Spinal cord (tissue), 10 donors: Measurements from ENCODE around the gene YWHAH. TPM values are rescaled to one million over a fixed set of nuclear protein-coding genes. Genes with fewer than 3 reads are reported as not detected.

Experiments
- DNase-seq, 6 donors: peaks; one replicate each; pipeline versions ENCODE4 v3.0.0 to v3.0.0-alpha.2; 2013 to 2015; ENCODE audit warnings: low spot score in 6 of 6, low read depth in 4 of 6
- H3K27ac ChIP-seq: one replicate; pipeline ENCODE4 v1.5.1; 2013; ENCODE audit warnings: low read depth, low read length, control low read depth
- H3K27me3 ChIP-seq: one replicate; pipeline ENCODE4 v1.6.1; 2013; ENCODE audit warnings: low read length; ENCODE audit not compliant: control insufficient read depth, insufficient read depth
- H3K36me3 ChIP-seq: one replicate; pipeline ENCODE4 v1.6.1; 2013; ENCODE audit warnings: low read length; ENCODE audit not compliant: control insufficient read depth, insufficient read depth
- H3K4me1 ChIP-seq: one replicate; pipeline ENCODE4 v1.6.1; 2013; ENCODE audit warnings: low read length; ENCODE audit not compliant: control insufficient read depth, insufficient read depth
- H3K4me3 ChIP-seq: one replicate; pipeline ENCODE4 v1.5.1; 2013; ENCODE audit warnings: low read depth, low read length, control low read depth
- H3K9me3 ChIP-seq: one replicate; pipeline ENCODE4 v1.6.1; 2013; ENCODE audit warnings: low read length; ENCODE audit not compliant: control insufficient read depth, insufficient read depth
- WGBS: methylation state at CpG from one replicate; pipeline ENCODE4 v1.1.5; 2013; ENCODE audit warnings: missing lambda C conversion rate; ENCODE audit not compliant: insufficient coverage; 5-methylcytosine and 5-hydroxymethylcytosine counted together
- long read RNA-seq, 4 donors: transcript quantifications; one replicate each; lab custom pipeline, GENCODE V29; 2026
- polyA plus RNA-seq, 2 donors: library from polyadenylated mRNA; unstranded; fragments of 120-200 nt; gene quantifications; one replicate each; pipeline ENCODE4 v1.2.1, GENCODE V29; 2013; ENCODE audit not compliant: insufficient read length in 2 of 2
- total RNA-seq, 2 donors: library from RNA; depleted of rRNA in 1 of 2; stranded (reverse); fragments of 120-200 nt in 1 of 2; fragments of >200 nt in 1 of 2; gene quantifications; one replicate each; pipeline versions ENCODE4 v1.2.3 to v1.2.4, GENCODE V29; 2013 to 2014
- donor health status: healthy.

The YWHAH gene
- total RNA-seq (100 to 1,000 TPM; 185 to 291 TPM), polyA plus RNA-seq (100 to 1,000 TPM; 565 to 578 TPM)
- long read RNA-seq, donor 1, transcript YWHAH-201 (2 exons, 1,825 nt), result major isoform, 268 of 286 reads
- long read RNA-seq, donor 1, partial matches to known transcripts, result 14 of 286 reads
- long read RNA-seq, donor 1, other reads (novel, unspliced or antisense), result 0 of 286 reads
- long read RNA-seq, donor 2, transcript YWHAH-201 (2 exons, 1,825 nt), result major isoform, 69 of 69 reads
- long read RNA-seq, donor 2, partial matches to known transcripts, result 0 of 69 reads
- long read RNA-seq, donor 2, other reads (novel, unspliced or antisense), result 0 of 69 reads
- long read RNA-seq, donor 3, transcript YWHAH-201 (2 exons, 1,825 nt), result major isoform, 127 of 128 reads
- long read RNA-seq, donor 3, partial matches to known transcripts, result 0 of 128 reads
- long read RNA-seq, donor 3, other reads (novel, unspliced or antisense), result 0 of 128 reads
- long read RNA-seq, donor 4, transcript YWHAH-201 (2 exons, 1,825 nt), result major isoform, 40 of 155 reads
- long read RNA-seq, donor 4, partial matches to known transcripts, result 114 of 155 reads
- long read RNA-seq, donor 4, other reads (novel, unspliced or antisense), result 0 of 155 reads

DNA sequence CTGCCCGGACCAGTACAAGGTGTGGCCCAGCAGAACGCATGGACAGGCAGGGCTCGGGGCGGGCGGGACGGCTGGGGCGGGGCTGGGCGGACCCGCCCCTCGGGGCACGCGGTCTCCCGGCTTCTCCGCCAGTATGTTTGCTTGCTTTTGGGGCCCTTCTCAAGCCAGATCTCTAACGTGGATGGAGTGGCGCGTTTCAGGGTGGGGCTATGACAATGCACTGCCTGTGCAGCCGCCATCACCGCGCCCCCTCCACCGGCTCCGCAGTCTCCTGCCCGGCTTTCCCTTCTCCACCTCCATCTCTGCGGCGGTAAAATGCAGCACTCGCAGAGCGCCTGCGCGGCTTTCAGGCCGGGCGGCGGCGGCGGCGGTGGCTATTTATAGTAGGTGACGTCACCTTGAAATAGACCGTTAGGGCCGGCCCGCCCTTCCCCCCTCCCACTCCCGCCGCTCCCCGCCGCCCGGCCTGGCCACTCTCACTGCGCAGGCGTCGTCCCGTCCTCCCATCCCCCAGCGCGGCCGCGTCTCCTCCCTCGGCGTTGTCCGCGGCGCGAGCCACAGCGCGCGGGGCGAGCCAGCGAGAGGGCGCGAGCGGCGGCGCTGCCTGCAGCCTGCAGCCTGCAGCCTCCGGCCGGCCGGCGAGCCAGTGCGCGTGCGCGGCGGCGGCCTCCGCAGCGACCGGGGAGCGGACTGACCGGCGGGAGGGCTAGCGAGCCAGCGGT, at the start of gene YWHAH:
Gene YWHAH (plus strand): TSS at position 558 of the 722 bp plus-strand sequence. CDS start 199 bp downstream, outside the sequence.
- peak within 1 kb of the TSS; percentile 88 for H3K4me3 ChIP-seq
- H3K9me3 ChIP-seq, result no peaks in the 10 kb centered on the region
- peak; percentile 82 to 99 (median 94) for DNase-seq
- H3K27me3 ChIP-seq, result no peaks in the 10 kb centered on the region
- H3K27ac ChIP-seq, result peak within 1 kb of the TSS; percentile 92
- under 1% methylated on average over 66 of the region's 86 CpGs for WGBS
- H3K4me1 ChIP-seq, result peaks cover 20% of the 10 kb centered on the region
- peaks cover 15% of the 10 kb centered on the region for H3K36me3 ChIP-seq

DNA sequence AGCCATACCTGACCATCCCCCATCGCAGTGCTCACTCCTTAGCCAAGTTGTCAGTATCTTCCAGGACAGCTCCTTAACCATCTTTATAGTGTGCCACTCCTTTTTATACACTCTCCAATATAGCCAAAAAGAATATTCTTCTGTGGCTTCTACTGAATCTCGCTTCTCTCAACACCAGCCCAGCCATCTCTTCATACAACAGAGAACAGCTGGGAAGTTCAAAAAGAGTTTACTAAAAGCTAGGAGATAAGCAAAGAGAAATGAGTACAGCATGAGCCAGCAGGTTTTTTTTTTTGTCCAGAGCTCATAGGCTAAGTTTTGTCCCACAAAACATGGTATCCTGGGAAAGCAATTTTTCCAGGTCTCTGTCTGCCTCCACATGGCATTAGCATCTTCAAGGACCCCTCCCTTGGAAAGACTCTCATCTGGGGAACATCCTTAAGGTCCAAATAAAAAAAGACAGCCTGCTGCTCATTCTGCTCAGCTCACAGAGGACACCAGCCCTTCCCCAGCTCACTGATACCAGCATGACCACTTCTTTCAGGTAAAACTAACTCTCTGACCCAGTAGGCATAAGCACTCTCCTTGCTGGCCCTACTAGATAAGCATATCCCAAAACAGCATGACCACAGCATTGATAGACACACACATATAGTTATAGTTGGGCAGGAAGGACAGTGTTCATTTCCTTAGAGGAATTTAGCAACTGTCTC, 48.8 kb upstream of the YWHAH start:
- no peak overlapping the region for H3K27ac ChIP-seq
- H3K27me3 ChIP-seq, result no peaks in the 10 kb centered on the region
- no peaks in the 10 kb centered on the region for H3K9me3 ChIP-seq
- peaks cover 7% of the 10 kb centered on the region for H3K36me3 ChIP-seq
- peaks cover 35% of the 10 kb centered on the region for H3K4me1 ChIP-seq
- WGBS, result 100% methylated on average over 1 of the region's 2 CpGs
- H3K4me3 ChIP-seq, result no peak overlapping the region
- DNase-seq, result no peak

DNA sequence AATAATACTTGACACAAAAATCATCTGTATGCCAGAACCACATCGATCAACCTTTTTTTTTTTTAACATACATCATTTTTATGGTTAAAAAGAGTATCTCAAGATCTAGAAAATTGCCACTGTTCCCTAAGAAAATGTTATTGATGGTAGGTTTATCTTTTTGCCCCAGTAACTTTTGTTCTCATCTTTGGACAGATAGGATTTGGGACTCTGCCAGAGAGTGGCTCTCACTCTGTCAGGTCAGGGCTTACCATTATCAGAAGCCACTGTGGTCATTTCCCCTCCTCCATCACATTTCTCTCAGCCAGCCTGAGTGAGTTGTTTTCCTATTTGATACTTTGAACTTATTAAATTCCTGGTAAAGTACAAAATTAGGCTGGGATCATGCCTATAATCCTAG, 47.9 kb upstream of the YWHAH start:
- Histone ChIP-seq H3K4me1 (peaks cover 31% of the 10 kb centered on the region), H3K27me3 (no peaks in the 10 kb centered on the region), H3K4me3 (no peak overlapping the region), H3K36me3 (peaks cover 7% of the 10 kb centered on the region), H3K9me3 (no peaks in the 10 kb centered on the region), H3K27ac (no peak overlapping the region)
- no peak for DNase-seq
- WGBS, result no CpG with 5 or more reads among the region's 1 CpG

DNA sequence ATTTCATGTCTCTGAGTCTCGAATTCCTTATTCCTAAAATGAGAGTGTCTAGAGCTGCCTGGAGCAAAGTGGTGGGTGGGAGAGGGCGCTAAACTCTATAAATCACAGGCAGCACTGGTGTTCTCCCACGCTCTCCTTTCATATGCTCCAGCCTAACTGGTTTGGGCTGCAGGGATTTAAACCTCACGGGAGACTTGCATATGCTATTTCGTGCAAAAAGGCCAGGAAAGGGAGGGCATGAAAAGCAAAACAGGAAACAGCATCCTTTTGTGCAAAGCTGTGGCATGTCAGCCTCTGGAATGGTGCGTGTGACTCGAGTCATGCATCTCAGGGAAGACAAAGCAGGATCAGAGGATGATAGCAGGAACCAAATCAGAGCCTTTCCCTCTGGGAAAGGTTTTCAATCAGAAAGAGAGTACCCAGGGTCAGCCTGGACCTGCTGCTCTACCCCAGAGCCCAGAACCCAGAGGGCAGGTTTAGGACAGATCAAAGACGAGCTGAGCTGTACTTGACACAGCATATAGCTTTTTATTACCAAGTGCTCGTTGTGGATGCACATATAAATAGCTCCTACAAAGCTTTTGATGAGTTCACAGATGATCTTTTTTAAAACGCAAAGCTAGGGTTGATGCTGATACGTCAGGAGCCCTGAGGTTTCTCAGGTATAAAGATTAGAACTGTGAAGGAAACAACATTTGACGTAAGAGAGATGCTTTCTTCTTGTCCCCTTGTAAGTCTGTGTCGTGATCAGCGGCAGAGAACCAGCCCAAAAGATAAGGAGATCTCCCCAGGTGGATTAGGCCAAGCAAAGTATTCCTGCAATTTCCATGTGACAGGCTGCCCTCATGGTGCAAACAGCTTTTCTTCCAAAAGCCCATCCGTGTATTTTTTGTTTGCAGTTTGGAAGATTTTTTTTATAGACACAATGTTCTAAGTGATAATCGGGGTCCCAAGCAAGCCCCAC, 46.2 kb upstream of the YWHAH start:
- peaks cover 14% of the 10 kb centered on the region for H3K36me3 ChIP-seq
- peak in 2 of 6 donors; percentile 48 to 69 for DNase-seq
- H3K4me3 ChIP-seq, result no peak overlapping the region
- WGBS, result 39% methylated on average over 8 of the region's 16 CpGs
- peak overlapping the region; percentile 53 for H3K27ac ChIP-seq
- peaks cover 24% of the 10 kb centered on the region for H3K4me1 ChIP-seq
- H3K27me3 ChIP-seq, result no peaks in the 10 kb centered on the region
- H3K9me3 ChIP-seq, result no peaks in the 10 kb centered on the region

DNA sequence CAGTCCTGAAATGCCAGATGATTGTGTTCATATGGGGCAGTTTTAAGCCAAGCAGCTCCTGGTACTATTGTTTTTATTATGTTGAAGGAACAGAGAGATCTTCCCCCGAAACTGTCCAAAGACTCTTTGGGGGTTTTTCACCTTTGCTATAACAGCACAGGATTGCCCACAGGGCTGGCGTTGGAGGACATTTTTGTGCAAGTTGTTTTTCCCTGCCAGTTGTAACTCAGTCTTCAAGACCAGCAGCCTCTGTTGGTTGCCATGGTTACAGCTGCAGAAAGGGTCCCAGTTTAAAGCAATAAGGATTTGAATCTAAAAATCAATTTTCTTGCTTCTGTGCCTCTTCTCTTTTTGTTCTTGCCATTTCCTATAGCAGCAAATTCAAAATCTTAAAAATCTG, 45.4 kb upstream of the YWHAH start:
- Histone ChIP-seq H3K27me3 (no peaks in the 10 kb centered on the region), H3K9me3 (no peaks in the 10 kb centered on the region), H3K36me3 (peaks cover 19% of the 10 kb centered on the region), H3K4me3 (no peak overlapping the region), H3K27ac (peak overlapping the region; percentile 53), H3K4me1 (peaks cover 19% of the 10 kb centered on the region)
- DNase-seq, result peak in 4 of 6 donors; percentile 43 to 96 (median 80)
- 8% methylated on average over 2 of the region's 2 CpGs for WGBS

DNA sequence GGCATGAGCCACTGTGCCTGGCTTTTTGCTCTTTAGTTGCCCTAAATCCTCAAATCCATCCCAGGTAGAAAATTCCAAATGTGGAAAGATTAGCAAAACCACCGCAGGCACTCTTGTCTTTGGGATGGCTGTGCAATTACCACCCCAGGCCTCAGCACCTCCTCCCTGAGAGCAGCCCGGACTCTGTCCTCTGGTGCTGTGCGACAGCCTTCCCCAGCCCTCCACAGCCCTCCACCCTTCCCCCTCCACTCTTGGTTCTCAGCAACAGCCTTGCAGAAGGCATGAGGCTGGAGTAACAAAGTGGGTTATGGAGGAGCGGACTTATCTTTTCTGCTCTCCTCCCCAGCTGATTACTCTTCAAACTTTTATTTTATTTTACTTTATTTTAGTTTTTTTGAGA, 44.7 kb upstream of the YWHAH start:
- peaks cover 17% of the 10 kb centered on the region for H3K36me3 ChIP-seq
- peak overlapping the region; percentile 53 for H3K27ac ChIP-seq

DNA sequence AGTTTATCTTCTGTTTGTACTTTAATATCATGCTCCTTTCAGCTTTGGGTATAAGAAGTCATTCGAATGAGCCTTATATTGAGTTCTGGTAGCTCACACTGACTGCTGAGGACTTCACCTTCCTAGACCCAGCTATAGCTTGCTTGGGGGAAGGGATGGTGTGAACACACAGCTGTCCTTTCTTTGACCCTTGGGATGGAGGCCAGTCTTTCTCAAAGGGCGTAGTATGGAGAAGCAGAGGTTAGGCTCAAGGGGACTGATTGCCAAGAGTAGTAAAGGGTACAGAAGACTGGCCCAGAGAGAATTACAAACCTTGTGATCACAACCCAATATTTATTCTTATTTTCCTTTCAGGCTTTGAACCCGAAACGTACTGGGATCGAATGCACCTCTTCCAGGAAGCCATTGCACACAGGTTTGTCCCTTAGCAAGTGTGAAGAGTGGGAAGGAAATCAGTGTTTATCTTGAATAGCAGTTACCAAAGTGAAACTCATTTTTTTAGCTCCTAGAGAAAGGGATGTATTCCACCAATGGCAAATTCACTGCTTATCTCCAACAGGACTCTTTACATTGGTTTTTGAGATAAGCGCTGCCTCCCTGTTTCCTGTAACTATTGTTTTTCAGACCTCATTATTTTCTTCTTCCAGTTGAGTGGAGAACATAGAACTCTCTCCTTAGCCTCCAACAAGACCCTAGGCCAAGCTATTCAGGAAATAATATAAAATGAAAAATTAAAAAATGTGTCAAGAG, 42.8 kb upstream of the YWHAH start:
- Histone ChIP-seq H3K4me3 (no peak overlapping the region), H3K36me3 (peaks cover 30% of the 10 kb centered on the region), H3K4me1 (peaks cover 19% of the 10 kb centered on the region), H3K9me3 (no peaks in the 10 kb centered on the region), H3K27ac (no peak overlapping the region), H3K27me3 (no peaks in the 10 kb centered on the region)
- no CpG with 5 or more reads among the region's 6 CpGs for WGBS
- DNase-seq, result no peak

More for the DNA sequence above, 44.7 kb upstream of the YWHAH start:
- H3K4me3 ChIP-seq, result no peak overlapping the region
- H3K9me3 ChIP-seq, result no peaks in the 10 kb centered on the region
- peak in 1 of 6 donors; percentile 17 for DNase-seq
- WGBS, result 100% methylated on average over 1 of the region's 4 CpGs
- no peaks in the 10 kb centered on the region for H3K27me3 ChIP-seq
- H3K4me1 ChIP-seq, result peaks cover 19% of the 10 kb centered on the region

DNA sequence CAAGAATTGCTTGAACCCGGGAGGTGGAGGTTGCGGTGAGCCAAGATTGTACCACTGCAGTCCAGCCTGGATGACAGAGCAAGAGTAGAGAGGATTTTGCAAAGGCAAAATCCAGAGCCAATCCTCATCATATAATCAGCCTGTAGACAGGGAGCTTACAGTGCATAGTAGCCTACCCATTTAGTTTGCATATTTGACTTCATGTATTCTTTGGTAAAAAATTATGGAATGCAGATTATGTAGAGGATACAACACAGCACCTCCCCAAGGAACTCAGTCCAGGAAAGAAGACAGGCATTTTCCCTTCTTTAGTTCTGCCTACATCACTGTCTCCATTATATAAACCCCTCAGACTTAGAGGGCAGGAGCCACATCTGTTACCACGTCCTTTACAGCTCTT, 39.7 kb upstream of the YWHAH start:
- peaks cover 4% of the 10 kb centered on the region for H3K4me1 ChIP-seq
- H3K27ac ChIP-seq, result no peak overlapping the region
- no CpG with 5 or more reads among the region's 3 CpGs for WGBS
- no peak overlapping the region for H3K4me3 ChIP-seq
- H3K36me3 ChIP-seq, result peaks cover 48% of the 10 kb centered on the region
- H3K9me3 ChIP-seq, result no peaks in the 10 kb centered on the region
- no peaks in the 10 kb centered on the region for H3K27me3 ChIP-seq
- DNase-seq, result no peak
